Natural killer cell (primary cell): ENCODE data around the gene DCAF8. TPM values are rescaled to one million over a fixed set of nuclear protein-coding genes. Genes with fewer than 3 reads are reported as not detected.

Experiments
- ATAC-seq, 3 donors: fragments of 150-1000 bp in 2 of 3; fragments of 200-7000 bp in 1 of 3; cut with Tn5 transposase; 1 replicate in 1 of 3; 2 replicates in 2 of 3; pipeline ENCODE4 v1.10.0; 2021; ENCODE audit warnings: mild to moderate bottlenecking in 2 of 3, moderate library complexity in 2 of 3
- DNase-seq, 2 donors: peaks; one replicate each; pipeline versions ENCODE4 v3.0.0 to v3.0.0-alpha.2; 2013 to 2021; ENCODE audit warnings: mixed read lengths in 1 of 2
- H3K27ac ChIP-seq: one replicate; pipeline ENCODE4 v1.5.1; 2013; ENCODE audit warnings: mild to moderate bottlenecking, low read length
- H3K27me3 ChIP-seq: one replicate; pipeline ENCODE4 v1.6.1; 2013; ENCODE audit warnings: low read length; ENCODE audit not compliant: control insufficient read depth, insufficient read depth
- H3K36me3 ChIP-seq: one replicate; pipeline ENCODE4 v1.6.1; 2013; ENCODE audit warnings: low read length; ENCODE audit not compliant: control insufficient read depth, insufficient read depth
- H3K4me1 ChIP-seq: one replicate; pipeline ENCODE4 v1.6.1; 2013; ENCODE audit warnings: low read length; ENCODE audit not compliant: control insufficient read depth, insufficient read depth
- H3K4me3 ChIP-seq: one replicate; pipeline ENCODE4 v1.5.1; 2013; ENCODE audit warnings: low read length
- H3K9me3 ChIP-seq: one replicate; pipeline ENCODE4 v1.6.1; 2013; ENCODE audit warnings: low read length; ENCODE audit not compliant: control insufficient read depth, insufficient read depth
- H3K27ac Mint-ChIP-seq, 2 donors: one replicate each; pipeline ENCODE4 v1.8.0; 2022; ENCODE audit warnings: mild to moderate bottlenecking in 2 of 2, mixed read lengths in 2 of 2, moderate library complexity in 1 of 2
- H3K27me3 Mint-ChIP-seq, 2 donors: one replicate each; pipeline ENCODE4 v1.8.0; 2022; ENCODE audit warnings: low read depth in 2 of 2, mixed read lengths in 2 of 2
- H3K36me3 Mint-ChIP-seq: one replicate; pipeline ENCODE4 v1.8.0; 2022; ENCODE audit warnings: mixed read lengths
- H3K4me1 Mint-ChIP-seq, 2 donors: one replicate each; pipeline ENCODE4 v1.8.0; 2022; ENCODE audit warnings: mixed read lengths in 2 of 2
- H3K4me3 Mint-ChIP-seq: one replicate; pipeline ENCODE4 v1.8.0; 2022; ENCODE audit warnings: mild to moderate bottlenecking, moderate library complexity, mixed read lengths
- H3K9me3 Mint-ChIP-seq, 2 donors: one replicate each; pipeline ENCODE4 v1.8.0; 2022; ENCODE audit warnings: mixed read lengths in 2 of 2
- CTCF ChIP-seq: fragments of 200-600 bp; IDR thresholded peaks from one replicate; pipeline ENCODE4 v1.8.0; 2022; ENCODE audit warnings: antibody characterized with exemption
- WGBS: methylation state at CpG from one replicate; pipeline ENCODE4 v1.1.7; 2013; ENCODE audit warnings: missing lambda C conversion rate; ENCODE audit not compliant: insufficient coverage; 5-methylcytosine and 5-hydroxymethylcytosine counted together
- intact Hi-C: fragments of 100-400 bp; cut with micrococcal nuclease; formaldehyde crosslinking; loops from one replicate; pipeline ENCODE4 v1.14.2; 2022
- total RNA-seq, 4 donors: library from RNA; stranded (reverse); fragments of 120-200 nt in 1 of 4; gene quantifications; one replicate each; pipeline versions ENCODE4 v1.2.3 to v1.2.4, GENCODE V29; 2013 to 2022

Gene DCAF8
- total RNA-seq, 3 donors from 2014 or later (not counting 1 experiment from before 2014, with no cell fraction given), result 189 to 201 (median 189) TPM

- H3K9me3 ChIP-seq, result no peaks in the 10 kb centered on the region
- intact Hi-C loops, result no loop called here
- H3K36me3 ChIP-seq, result no peaks in the 10 kb centered on the region
- peaks cover 5% of the 10 kb centered on the region for H3K4me1 ChIP-seq
- Mint-ChIP-seq H3K4me1 (no peaks in the 10 kb centered on the region), H3K27me3 (peaks cover 8% of the 10 kb centered on the region in 2 donors), H3K9me3 (no peaks in the 10 kb centered on the region), H3K27ac (no peak overlapping the region), H3K36me3 (no peaks in the 10 kb centered on the region), H3K4me3 (no peak overlapping the region)
- no peaks in the 10 kb centered on the region for H3K27me3 ChIP-seq
- ATAC-seq (no peak), DNase-seq (no peak)
- H3K4me3 ChIP-seq, result no peak overlapping the region
- 91% methylated on average over 7 of the region's 7 CpGs for WGBS
- TF ChIP-seq CTCF, result no peak
- H3K27ac ChIP-seq, result no peak overlapping the region
These were observed 74.0 kb downstream of the DCAF8 start for GRCh38 chr1:160188341-160188740.

- Mint-ChIP-seq H3K27ac (no peak overlapping the region), H3K36me3 (no peaks in the 10 kb centered on the region), H3K27me3 (peaks cover 8% of the 10 kb centered on the region in 2 donors), H3K4me3 (no peak overlapping the region), H3K4me1 (no peaks in the 10 kb centered on the region), H3K9me3 (no peaks in the 10 kb centered on the region)
- Histone ChIP-seq H3K4me1 (no peaks in the 10 kb centered on the region), H3K27me3 (no peaks in the 10 kb centered on the region), H3K4me3 (no peak overlapping the region), H3K36me3 (no peaks in the 10 kb centered on the region), H3K27ac (no peak overlapping the region), H3K9me3 (no peaks in the 10 kb centered on the region)
- no peak for TF ChIP-seq CTCF
- no peak for ATAC-seq
- intact Hi-C loops, result no loop called here
- DNase-seq, result no peak
- WGBS, result 81% methylated on average over 7 of the region's 7 CpGs
These were observed 74.9 kb downstream of the DCAF8 start for GRCh38 chr1:160187407-160187806.

- Mint-ChIP-seq H3K27me3 (peaks cover 10 to 12% of the 10 kb centered on the region in 2 donors), H3K9me3 (no peaks in the 10 kb centered on the region), H3K27ac (no peak overlapping the region), H3K4me1 (no peaks in the 10 kb centered on the region), H3K36me3 (no peaks in the 10 kb centered on the region), H3K4me3 (no peak overlapping the region)
- 86% methylated on average over 2 of the region's 2 CpGs for WGBS
- DNase-seq (no peak), ATAC-seq (no peak)
- Histone ChIP-seq H3K4me3 (no peak overlapping the region), H3K27me3 (no peaks in the 10 kb centered on the region), H3K4me1 (no peaks in the 10 kb centered on the region), H3K36me3 (no peaks in the 10 kb centered on the region), H3K27ac (no peak overlapping the region), H3K9me3 (no peaks in the 10 kb centered on the region)
- TF ChIP-seq CTCF, result no peak
- intact Hi-C loops, result no loop called here
These were observed 75.6 kb downstream of the DCAF8 start for GRCh38 chr1:160186729-160187128.

- DNase-seq, result no peak
- no peaks in the 10 kb centered on the region for H3K9me3 Mint-ChIP-seq
- H3K4me3 Mint-ChIP-seq, result no peak overlapping the region
- H3K36me3 Mint-ChIP-seq, result no peaks in the 10 kb centered on the region
- ATAC-seq, result no peak
- WGBS, result 89% methylated on average over 7 of the region's 7 CpGs
- H3K27me3 Mint-ChIP-seq, result peaks cover 10 to 14% of the 10 kb centered on the region in 2 donors
- H3K9me3 ChIP-seq, result no peaks in the 10 kb centered on the region
- no peaks in the 10 kb centered on the region for H3K4me1 Mint-ChIP-seq
- H3K27me3 ChIP-seq, result no peaks in the 10 kb centered on the region
- intact Hi-C loops, result no loop called here
- no peak overlapping the region for H3K27ac ChIP-seq
- no peaks in the 10 kb centered on the region for H3K36me3 ChIP-seq
- no peak for TF ChIP-seq CTCF
- H3K27ac Mint-ChIP-seq, result no peak overlapping the region
- no peaks in the 10 kb centered on the region for H3K4me1 ChIP-seq
- H3K4me3 ChIP-seq, result no peak overlapping the region
These were observed 76.1 kb downstream of the DCAF8 start for GRCh38 chr1:160186246-160186645.
